ENCODE results near the gene TSPAN17. TPM values are rescaled to one million over a fixed set of nuclear protein-coding genes. Genes with fewer than 3 reads are reported as not detected.

TSPAN17 gene
- total and polyA plus RNA-seq, 11 donors, result 15.4 to 59.3 (median 30.9) TPM

DNA sequence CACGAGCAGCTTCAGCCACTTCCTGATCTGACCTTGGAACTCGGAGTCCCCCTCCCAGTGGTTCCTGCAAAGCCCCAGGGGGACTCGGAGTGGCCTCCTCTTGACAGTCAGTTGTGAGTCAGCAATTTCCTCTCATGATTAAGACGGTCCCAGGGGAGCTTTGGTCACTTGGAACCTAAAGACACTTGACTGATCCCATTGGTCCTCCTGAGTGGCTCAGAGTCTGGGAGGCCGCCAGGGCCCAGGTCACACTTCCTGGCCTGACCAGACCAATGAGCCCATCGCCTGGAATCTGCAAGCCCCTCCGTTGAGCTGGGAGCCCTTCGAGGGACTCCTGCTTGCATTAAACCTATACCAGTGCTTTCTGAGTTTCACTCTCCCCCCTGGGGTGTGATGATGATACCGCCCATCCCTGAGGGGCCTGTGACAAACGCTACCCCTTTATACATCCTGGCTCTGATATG lies 29.1 kb downstream of the TSPAN17 start:
- peaks cover 0 to 40% (median 25%) of the 10 kb centered on the region in 9 donors for H3K27me3 ChIP-seq
- peak; percentile 30 to 90 (median 52) for ATAC-seq

DNA sequence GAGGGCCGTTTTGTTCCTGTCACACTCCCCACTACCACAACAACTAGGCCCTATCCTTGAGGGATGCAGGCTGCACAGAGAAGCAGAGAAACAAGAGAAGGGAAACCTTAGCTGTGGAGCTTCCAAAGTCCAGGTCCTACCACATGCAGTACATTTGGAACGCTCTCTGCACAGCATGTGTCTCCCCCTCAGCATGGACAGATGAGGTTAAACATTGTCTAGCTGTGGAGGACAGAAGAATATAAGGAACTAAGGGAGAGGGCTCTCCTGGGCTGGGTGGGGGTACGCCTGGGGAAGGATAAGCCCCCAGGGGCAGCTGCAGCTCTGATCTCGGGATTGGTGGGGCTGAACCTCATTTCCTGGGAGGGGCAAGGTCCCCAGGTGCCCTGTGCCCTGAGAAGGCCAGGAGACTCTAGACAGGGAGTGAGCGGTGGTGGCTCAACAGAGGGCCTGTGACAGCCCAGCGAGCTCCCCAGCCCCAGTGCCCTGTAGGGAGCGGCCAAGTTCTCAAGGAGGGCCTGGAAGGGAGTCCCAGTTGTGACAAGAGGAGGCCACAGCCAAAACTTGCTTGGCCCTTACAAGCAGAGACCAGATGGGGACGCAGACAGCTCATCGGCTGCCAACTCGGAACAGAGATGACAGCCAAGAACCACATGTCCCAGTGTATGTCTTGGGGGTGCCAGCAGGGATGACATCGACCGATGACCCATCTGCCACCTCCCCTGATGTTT lies 30.1 kb downstream of the TSPAN17 start:
- WGBS, 4 donors, result 54 to 78% (median 62%) methylated on average over 12 of the region's 12 CpGs
- no peak overlapping the region for H3K4me3 ChIP-seq
- no peaks in the 10 kb centered on the region for H3K36me3 ChIP-seq
- peak overlapping the region in 2 of 12 donors; percentile 22 to 24 for H3K27ac ChIP-seq
- intact Hi-C loops (cut with DNase I), result loop anchor here in 2 of 10 donors (5.0 kb wide), 2 partner anchors 130 to 280 kb away; no protein-coding TSS in a partner anchor
- DNase-seq, result peak in 3 of 5 donors; percentile 43 to 69 (median 64)
- no peak for TF ChIP-seq POLR2A (IDR thresholded peaks at IDR 0.05)
- TF ChIP-seq, protein P1, sequence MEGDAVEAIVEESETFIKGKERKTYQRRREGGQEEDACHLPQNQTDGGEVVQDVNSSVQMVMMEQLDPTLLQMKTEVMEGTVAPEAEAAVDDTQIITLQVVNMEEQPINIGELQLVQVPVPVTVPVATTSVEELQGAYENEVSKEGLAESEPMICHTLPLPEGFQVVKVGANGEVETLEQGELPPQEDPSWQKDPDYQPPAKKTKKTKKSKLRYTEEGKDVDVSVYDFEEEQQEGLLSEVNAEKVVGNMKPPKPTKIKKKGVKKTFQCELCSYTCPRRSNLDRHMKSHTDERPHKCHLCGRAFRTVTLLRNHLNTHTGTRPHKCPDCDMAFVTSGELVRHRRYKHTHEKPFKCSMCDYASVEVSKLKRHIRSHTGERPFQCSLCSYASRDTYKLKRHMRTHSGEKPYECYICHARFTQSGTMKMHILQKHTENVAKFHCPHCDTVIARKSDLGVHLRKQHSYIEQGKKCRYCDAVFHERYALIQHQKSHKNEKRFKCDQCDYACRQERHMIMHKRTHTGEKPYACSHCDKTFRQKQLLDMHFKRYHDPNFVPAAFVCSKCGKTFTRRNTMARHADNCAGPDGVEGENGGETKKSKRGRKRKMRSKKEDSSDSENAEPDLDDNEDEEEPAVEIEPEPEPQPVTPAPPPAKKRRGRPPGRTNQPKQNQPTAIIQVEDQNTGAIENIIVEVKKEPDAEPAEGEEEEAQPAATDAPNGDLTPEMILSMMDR (IDR thresholded peaks at IDR 0.05), result no peak
- peaks cover 0 to 30% (median 15%) of the 10 kb centered on the region in 12 donors for H3K4me1 ChIP-seq
- peak; percentile 5 to 63 (median 54) for ATAC-seq
- peaks cover 0 to 45% (median 25%) of the 10 kb centered on the region in 9 donors for H3K27me3 ChIP-seq
- no peaks in the 10 kb centered on the region for H3K9me3 ChIP-seq

More for the DNA sequence above, 29.1 kb downstream of the TSPAN17 start:
- peak; percentile 66 to 88 (median 74) for DNase-seq
- Histone ChIP-seq H3K4me1 (peaks cover 0 to 30% (median 15%) of the 10 kb centered on the region in 12 donors), H3K4me3 (no peak overlapping the region), H3K36me3 (no peaks in the 10 kb centered on the region), H3K9me3 (no peaks in the 10 kb centered on the region), H3K27ac (peak overlapping the region in 2 of 12 donors; percentile 22 to 24)
- TF ChIP-seq, protein P1 (IDR thresholded peaks at IDR 0.05), result no peak
- TF ChIP-seq POLR2A (IDR thresholded peaks at IDR 0.05), result no peak
- intact Hi-C loops (cut with DNase I), result loop anchor here in 2 of 10 donors (5.0 kb wide), 2 partner anchors 131 to 281 kb away; no protein-coding TSS in a partner anchor
- 38 to 56% (median 47%) methylated on average over 7 to 10 of the region's 10 CpGs for WGBS, 4 donors

DNA sequence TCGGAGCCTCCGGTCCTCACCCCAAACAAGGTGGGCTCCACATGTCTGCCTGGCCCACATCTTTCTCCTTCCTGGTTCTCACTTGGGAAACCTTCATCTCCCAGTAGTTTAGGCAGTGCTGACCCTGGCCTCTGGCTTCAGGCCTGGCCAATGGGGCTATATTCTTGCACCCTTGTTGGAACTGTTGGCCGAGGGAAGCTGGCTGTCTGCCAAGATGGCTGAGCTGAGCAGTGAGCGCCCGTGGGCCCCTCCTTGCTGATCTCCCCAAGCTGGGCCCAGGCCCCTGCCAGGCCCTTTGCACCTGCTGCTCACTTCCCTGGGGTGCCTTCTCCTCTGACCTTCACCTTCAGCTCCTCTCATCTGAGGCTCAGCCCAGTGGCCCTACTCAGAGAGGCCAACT lies 31.3 kb downstream of the TSPAN17 start:
- Histone ChIP-seq H3K9me3 (no peaks in the 10 kb centered on the region), H3K27me3 (peaks cover 0 to 51% (median 28%) of the 10 kb centered on the region in 9 donors), H3K27ac (no peak overlapping the region), H3K4me1 (peaks cover 0 to 30% (median 15%) of the 10 kb centered on the region in 12 donors), H3K4me3 (no peak overlapping the region), H3K36me3 (no peaks in the 10 kb centered on the region)
- DNase-seq, result no peak
- 65 to 74% (median 69%) methylated on average over 4 to 5 of the region's 5 CpGs for WGBS, 4 donors
- intact Hi-C loops (cut with DNase I), result loop anchor here in 2 of 10 donors (5.0 kb wide), 2 partner anchors 129 to 279 kb away; no protein-coding TSS in a partner anchor
- ATAC-seq, result peak in 1 of 4 donors; percentile 8
- TF ChIP-seq, protein P1 (IDR thresholded peaks at IDR 0.05), result no peak
- no peak for TF ChIP-seq POLR2A (IDR thresholded peaks at IDR 0.05)
